PC-3 (cell line): ENCODE results near the gene SHISA6. TPM values are rescaled to one million over a fixed set of nuclear protein-coding genes. Genes with fewer than 3 reads are reported as not detected.

ENCODE experiments used
- ATAC-seq: fragments of 200-7000 bp; cut with Tn5 transposase; 2 replicates; pipeline ENCODE4 v1.9.1; 2020; ENCODE audit warnings: mild to moderate bottlenecking, moderate library complexity
- BruUV-seq: library from RNA; stranded (reverse); fragments of 400-500 nt; replicated peaks from 2 replicates; lab custom pipeline; 2021; lab: Mats Ljungman, UMichigan
- CTCF ChIA-PET: fragments of 300-600 bp; sonication (Branson Sonifier 250); formaldehyde crosslinking; loops from one replicate; lab custom pipeline; 2022; ENCODE audit warnings: antibody characterized with exemption; lab: Charles Lee
- POLR2A ChIA-PET: fragments of 300-600 bp; sonication (Branson Sonifier 250); formaldehyde crosslinking; loops from one replicate; lab custom pipeline; 2022; ENCODE audit warnings: antibody characterized with exemption; ENCODE audit not compliant: unreplicated experiment; lab: Charles Lee
- DNase-seq: peaks from one replicate; pipeline ENCODE4 v3.0.0-alpha.2; 2015
- H2AFZ ChIP-seq: fragments of 300-600 bp; sonication (generic); 2 replicates; pipeline ENCODE4 v1.6.0; 2016; ENCODE audit warnings: antibody characterized with exemption, low read length
- H3F3A ChIP-seq: fragments of 300-600 bp; sonication (generic); one replicate; pipeline ENCODE4 v1.6.0; 2017; ENCODE audit warnings: antibody characterized with exemption, low read length, control low read depth, mild to moderate bottlenecking; ENCODE audit not compliant: unreplicated experiment
- H3K27ac ChIP-seq: fragments of 300-600 bp; sonication (generic); 2 replicates; pipeline ENCODE4 v1.5.1; 2016; ENCODE audit warnings: mild to moderate bottlenecking, low read length
- H3K27me3 ChIP-seq: fragments of 300-600 bp; sonication (generic); 2 replicates; pipeline ENCODE4 v1.6.1; 2016; ENCODE audit warnings: low read length, mixed read lengths
- H3K36me3 ChIP-seq: fragments of 300-600 bp; sonication (generic); 2 replicates; pipeline ENCODE4 v1.6.1; 2016; ENCODE audit warnings: low read depth, mixed run types, low read length, mixed read lengths
- H3K4me1 ChIP-seq: fragments of 300-600 bp; sonication (generic); 2 replicates; pipeline ENCODE4 v1.5.1; 2016; ENCODE audit warnings: low read length; ENCODE audit not compliant: insufficient read depth
- H3K4me2 ChIP-seq: fragments of 300-600 bp; sonication (generic); 2 replicates; pipeline ENCODE4 v1.6.0; 2016; ENCODE audit warnings: low read length
- H3K4me3 ChIP-seq: fragments of 300-600 bp; sonication (generic); 2 replicates; pipeline ENCODE4 v1.5.1; 2016; ENCODE audit warnings: mild to moderate bottlenecking, low read length, mixed read lengths
- H3K79me2 ChIP-seq: fragments of 300-600 bp; sonication (generic); 2 replicates; pipeline ENCODE4 v1.6.1; 2017; ENCODE audit warnings: low read length, mixed read lengths
- H3K9ac ChIP-seq: fragments of 300-600 bp; sonication (generic); 2 replicates; pipeline ENCODE4 v1.6.0; 2016; ENCODE audit warnings: mild to moderate bottlenecking, low read length
- H3K9me2 ChIP-seq: fragments of 300-600 bp; sonication (generic); replicated peaks from 2 replicates; pipeline ENCODE4 v1.6.1; 2016; ENCODE audit warnings: mixed run types, low read length, mixed read lengths
- H3K9me3 ChIP-seq: fragments of 300-600 bp; sonication (generic); 2 replicates; pipeline ENCODE4 v1.6.1; 2016; ENCODE audit warnings: low read length, mixed read lengths
- H4K20me1 ChIP-seq: fragments of 300-600 bp; sonication (generic); 2 replicates; pipeline ENCODE4 v1.6.1; 2016; ENCODE audit warnings: low read length, mixed read lengths
- EZH2 ChIP-seq: fragments of 300-600 bp; sonication (generic); IDR thresholded peaks from one replicate; pipeline ENCODE4 v1.6.1; 2017; ENCODE audit warnings: antibody characterized with exemption, mild to moderate bottlenecking, low read length; ENCODE audit not compliant: unreplicated experiment
- EZH2phosphoT487 ChIP-seq: fragments of 300-600 bp; sonication (generic); IDR thresholded peaks from 2 replicates; pipeline ENCODE4 v1.6.1; 2018; ENCODE audit warnings: mild to moderate bottlenecking, antibody characterized with exemption, low read length, borderline replicate concordance
- intact Hi-C: fragments of 100-400 bp; cut with micrococcal nuclease; formaldehyde crosslinking; loops from 2 replicates; pipeline ENCODE4 v1.9.0; 2023
- total RNA-seq: library from RNA; depleted of rRNA; stranded (reverse); fragments of >200 nt; gene quantifications from 2 replicates; pipeline ENCODE4 v1.2.3, GENCODE V29; 2014
- TF ChIP-seq, protein P1 (sequence below): fragments of 300-600 bp; sonication (generic); conservative IDR thresholded peaks from 2 replicates; pipeline ENCODE4 v1.5.1; 2017; ENCODE audit warnings: antibody characterized with exemption, low read depth, mild to moderate bottlenecking, low read length

SHISA6 gene
- total RNA-seq, 1 experiment from 2014 or later = not detected

DNA sequence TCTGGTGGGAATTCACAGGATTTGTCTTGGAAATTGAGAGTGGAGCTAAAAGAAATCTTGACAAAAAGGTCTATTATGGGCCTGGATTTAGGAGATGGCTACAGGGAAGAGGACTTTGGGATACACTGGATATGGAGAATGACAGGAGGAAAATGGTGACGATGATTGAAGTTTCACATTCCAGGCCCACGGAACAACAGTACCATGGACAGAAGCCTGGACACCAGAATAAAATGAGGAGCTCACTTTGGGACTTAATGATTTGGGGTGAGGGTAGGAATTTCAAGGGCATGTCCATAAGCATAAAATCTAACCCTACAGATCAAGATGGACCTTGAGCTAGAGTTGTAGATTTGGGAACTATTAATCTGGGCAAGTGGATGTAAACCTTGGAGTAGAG is 309.4 kb downstream of the SHISA6 start:
- DNase-seq (no peak), ATAC-seq (no peak)
- no peaks in the 10 kb centered on the region for H3K27me3 ChIP-seq
- ChIA-PET POLR2A (no interaction called here), CTCF (no interaction called here)
- H3K4me2 ChIP-seq = no peak overlapping the region
- intact Hi-C loops = no loop called here
- H3F3A ChIP-seq = no peaks in the 10 kb centered on the region
- no peak overlapping the region for H2AFZ ChIP-seq
- TF ChIP-seq EZH2phosphoT487 = no peak
- H3K36me3 ChIP-seq = no peaks in the 10 kb centered on the region
- no peak overlapping the region for H3K9ac ChIP-seq
- no peaks in the 10 kb centered on the region for H4K20me1 ChIP-seq
- H3K4me1 ChIP-seq = no peaks in the 10 kb centered on the region
- H3K27ac ChIP-seq = no peak overlapping the region
- no peaks in the 10 kb centered on the region for H3K9me2 ChIP-seq
- H3K79me2 ChIP-seq = no peaks in the 10 kb centered on the region
- BruUV-seq = no TSS peak
- H3K9me3 ChIP-seq = no peaks in the 10 kb centered on the region
- H3K4me3 ChIP-seq = no peak overlapping the region

DNA sequence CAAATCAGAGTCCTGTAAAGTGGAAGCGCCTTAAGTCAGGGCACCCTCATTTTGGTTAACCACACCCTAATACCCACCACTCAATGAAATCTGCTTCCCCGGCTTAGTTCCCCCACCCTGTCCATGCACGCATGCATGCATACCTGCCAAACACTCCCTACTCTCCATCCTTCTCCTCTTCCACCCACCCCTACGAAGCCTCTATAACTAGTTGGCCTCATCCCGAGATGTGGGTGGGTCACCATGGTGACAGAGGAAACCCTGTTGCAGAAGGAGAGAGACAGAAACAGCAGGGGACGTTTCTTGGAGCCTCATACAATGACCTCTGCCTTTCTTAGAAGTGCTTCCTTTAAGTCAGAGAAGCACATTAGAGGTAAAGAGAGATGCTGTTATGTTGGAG is 310.4 kb downstream of the SHISA6 start:
- Histone ChIP-seq H4K20me1 (no peaks in the 10 kb centered on the region), H3F3A (no peaks in the 10 kb centered on the region), H2AFZ (no peak overlapping the region), H3K79me2 (no peaks in the 10 kb centered on the region), H3K27me3 (no peaks in the 10 kb centered on the region), H3K4me1 (no peaks in the 10 kb centered on the region), H3K9ac (no peak overlapping the region), H3K27ac (no peak overlapping the region), H3K4me2 (no peak overlapping the region), H3K36me3 (no peaks in the 10 kb centered on the region), H3K9me3 (no peaks in the 10 kb centered on the region), H3K4me3 (no peak overlapping the region), H3K9me2 (no peaks in the 10 kb centered on the region)
- TF ChIP-seq, protein P1, sequence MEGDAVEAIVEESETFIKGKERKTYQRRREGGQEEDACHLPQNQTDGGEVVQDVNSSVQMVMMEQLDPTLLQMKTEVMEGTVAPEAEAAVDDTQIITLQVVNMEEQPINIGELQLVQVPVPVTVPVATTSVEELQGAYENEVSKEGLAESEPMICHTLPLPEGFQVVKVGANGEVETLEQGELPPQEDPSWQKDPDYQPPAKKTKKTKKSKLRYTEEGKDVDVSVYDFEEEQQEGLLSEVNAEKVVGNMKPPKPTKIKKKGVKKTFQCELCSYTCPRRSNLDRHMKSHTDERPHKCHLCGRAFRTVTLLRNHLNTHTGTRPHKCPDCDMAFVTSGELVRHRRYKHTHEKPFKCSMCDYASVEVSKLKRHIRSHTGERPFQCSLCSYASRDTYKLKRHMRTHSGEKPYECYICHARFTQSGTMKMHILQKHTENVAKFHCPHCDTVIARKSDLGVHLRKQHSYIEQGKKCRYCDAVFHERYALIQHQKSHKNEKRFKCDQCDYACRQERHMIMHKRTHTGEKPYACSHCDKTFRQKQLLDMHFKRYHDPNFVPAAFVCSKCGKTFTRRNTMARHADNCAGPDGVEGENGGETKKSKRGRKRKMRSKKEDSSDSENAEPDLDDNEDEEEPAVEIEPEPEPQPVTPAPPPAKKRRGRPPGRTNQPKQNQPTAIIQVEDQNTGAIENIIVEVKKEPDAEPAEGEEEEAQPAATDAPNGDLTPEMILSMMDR = no peak
- TF ChIP-seq EZH2phosphoT487 = no peak
- TF ChIP-seq EZH2 = no peak
- DNase-seq (no peak), ATAC-seq (no peak)
- ChIA-PET CTCF (no interaction called here), POLR2A (no interaction called here)
- no TSS peak for BruUV-seq
- intact Hi-C loops = no loop called here

DNA sequence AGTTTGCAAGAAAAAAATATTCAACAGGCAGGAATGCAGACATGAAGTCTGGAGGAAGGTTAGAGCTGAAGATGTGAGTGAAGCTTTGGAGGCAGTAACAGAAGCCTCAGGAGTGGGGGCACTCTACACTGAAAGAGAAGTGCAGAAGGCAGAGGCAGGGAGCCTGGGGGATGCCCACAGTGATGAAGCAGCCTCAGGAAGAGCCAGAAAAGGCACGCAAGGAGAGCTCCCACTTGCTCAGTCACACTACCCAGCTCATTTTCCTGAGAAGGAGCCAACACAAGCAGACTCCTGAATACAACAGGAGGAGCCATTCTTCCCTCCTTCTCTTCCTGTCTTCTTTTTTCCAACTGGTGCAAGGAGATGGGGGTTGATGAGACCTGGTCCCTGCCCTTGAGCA is 312.1 kb downstream of the SHISA6 start:
- Histone ChIP-seq H3K9ac (no peak overlapping the region), H3K36me3 (no peaks in the 10 kb centered on the region), H3K4me3 (no peak overlapping the region), H4K20me1 (no peaks in the 10 kb centered on the region), H3K79me2 (no peaks in the 10 kb centered on the region), H3K9me2 (no peaks in the 10 kb centered on the region), H3K9me3 (no peaks in the 10 kb centered on the region), H3F3A (no peaks in the 10 kb centered on the region), H3K4me1 (no peaks in the 10 kb centered on the region), H3K27me3 (no peaks in the 10 kb centered on the region), H2AFZ (no peak overlapping the region), H3K4me2 (no peak overlapping the region), H3K27ac (no peak overlapping the region)
- no peak for DNase-seq
- POLR2A ChIA-PET = no interaction called here
- CTCF ChIA-PET = no interaction called here
- intact Hi-C loops = no loop called here
- no TSS peak for BruUV-seq
- ATAC-seq = no peak
- TF ChIP-seq, protein P1 = no peak
- TF ChIP-seq EZH2 = no peak
- no peak for TF ChIP-seq EZH2phosphoT487
